DOHH2 (cell line): ENCODE measurements around the gene ROR1.

Experiments
- EZH2phosphoT487 ChIP-seq: fragments of 200-600 bp; sonication (generic); IDR thresholded peaks from 2 replicates; pipeline ENCODE4 v1.6.1; 2017; ENCODE audit warnings: borderline replicate concordance, mild to moderate bottlenecking, antibody characterized with exemption, low read length, moderate library complexity, mixed read lengths
- TF ChIP-seq, protein P1 (sequence below): fragments of 200-600 bp; sonication (generic); IDR thresholded peaks from one replicate; pipeline ENCODE4 v1.5.1; 2014; ENCODE audit warnings: antibody characterized with exemption, mild to moderate bottlenecking, low read depth, low read length; ENCODE audit not compliant: poor library complexity, severe bottlenecking

DNA sequence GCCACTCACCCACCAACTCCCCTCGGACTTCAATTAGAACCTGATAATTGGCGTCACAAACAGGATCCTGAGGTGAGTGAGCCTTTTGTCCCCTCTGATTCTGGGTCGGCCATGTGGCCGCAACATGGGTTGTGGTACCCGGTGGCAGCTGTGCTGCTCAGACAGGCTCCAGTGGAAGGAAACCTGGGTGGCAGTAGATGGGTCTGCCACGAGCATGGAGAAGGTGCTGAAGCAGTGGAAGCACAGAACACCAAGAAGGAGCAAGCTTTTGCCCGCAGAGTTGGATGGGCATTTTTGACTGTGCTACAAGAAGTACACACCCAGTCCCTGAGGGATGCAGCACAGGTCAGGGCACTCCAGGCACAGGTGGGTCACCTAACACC, 413.1 kb downstream of the ROR1 start:
- TF ChIP-seq, protein P1, sequence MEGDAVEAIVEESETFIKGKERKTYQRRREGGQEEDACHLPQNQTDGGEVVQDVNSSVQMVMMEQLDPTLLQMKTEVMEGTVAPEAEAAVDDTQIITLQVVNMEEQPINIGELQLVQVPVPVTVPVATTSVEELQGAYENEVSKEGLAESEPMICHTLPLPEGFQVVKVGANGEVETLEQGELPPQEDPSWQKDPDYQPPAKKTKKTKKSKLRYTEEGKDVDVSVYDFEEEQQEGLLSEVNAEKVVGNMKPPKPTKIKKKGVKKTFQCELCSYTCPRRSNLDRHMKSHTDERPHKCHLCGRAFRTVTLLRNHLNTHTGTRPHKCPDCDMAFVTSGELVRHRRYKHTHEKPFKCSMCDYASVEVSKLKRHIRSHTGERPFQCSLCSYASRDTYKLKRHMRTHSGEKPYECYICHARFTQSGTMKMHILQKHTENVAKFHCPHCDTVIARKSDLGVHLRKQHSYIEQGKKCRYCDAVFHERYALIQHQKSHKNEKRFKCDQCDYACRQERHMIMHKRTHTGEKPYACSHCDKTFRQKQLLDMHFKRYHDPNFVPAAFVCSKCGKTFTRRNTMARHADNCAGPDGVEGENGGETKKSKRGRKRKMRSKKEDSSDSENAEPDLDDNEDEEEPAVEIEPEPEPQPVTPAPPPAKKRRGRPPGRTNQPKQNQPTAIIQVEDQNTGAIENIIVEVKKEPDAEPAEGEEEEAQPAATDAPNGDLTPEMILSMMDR = no peak
- TF ChIP-seq EZH2phosphoT487 = no peak
